Uterus (tissue), 2 donors: ENCODE data around the gene SSTR3.

ENCODE experiments used
- POLR2A ChIP-seq, 2 donors: fragments of 450-650 bp; IDR thresholded peaks; one replicate each; pipeline ENCODE4 v1.6.1; 2016; ENCODE audit warnings: antibody characterized with exemption in 2 of 2, mild to moderate bottlenecking in 1 of 2, moderate library complexity in 1 of 2
- TF ChIP-seq, protein P1 (sequence below), 4 experiments: fragments of 200-600 bp in 2 of 4; fragments of 450-650 bp in 2 of 4; sonication (generic) in 2 of 4; IDR thresholded peaks; one replicate each; pipeline ENCODE4 v1.5.1; 2016 to 2019; ENCODE audit warnings: antibody characterized with exemption in 4 of 4, mild to moderate bottlenecking in 2 of 4, moderate library complexity in 1 of 4

DNA sequence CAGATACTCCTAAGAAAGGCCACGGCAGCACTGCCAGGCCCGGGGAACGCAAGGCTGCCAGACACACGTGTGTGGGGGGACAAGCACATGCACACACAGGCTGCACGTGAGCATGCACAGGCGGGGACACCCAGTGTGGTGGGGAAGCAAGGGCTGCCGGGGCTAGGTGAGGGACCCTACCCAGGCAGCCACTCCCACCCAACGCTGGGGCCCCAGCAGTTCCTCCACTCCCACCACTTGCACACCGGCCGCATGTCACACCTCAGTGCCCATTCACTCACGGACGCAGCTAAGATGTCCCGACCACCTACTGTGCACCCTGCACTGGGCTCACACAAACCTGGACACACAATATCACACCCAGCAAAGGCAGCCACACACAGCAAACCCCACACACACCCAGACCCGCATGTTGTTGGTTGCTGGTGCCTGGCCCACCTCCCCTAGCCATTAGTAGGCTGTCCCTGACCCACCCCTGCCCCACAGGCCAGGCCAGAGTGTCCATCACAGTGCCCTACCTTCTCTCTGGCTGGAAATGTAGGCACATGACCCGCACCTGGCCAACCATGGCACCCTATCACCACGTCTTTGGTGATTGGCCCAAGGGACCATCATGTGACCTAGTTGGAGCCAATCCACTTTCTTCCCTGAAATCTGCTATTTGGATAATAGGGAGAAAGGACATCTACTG is 8.8 kb downstream of the SSTR3 start:
- TF ChIP-seq, protein P1, sequence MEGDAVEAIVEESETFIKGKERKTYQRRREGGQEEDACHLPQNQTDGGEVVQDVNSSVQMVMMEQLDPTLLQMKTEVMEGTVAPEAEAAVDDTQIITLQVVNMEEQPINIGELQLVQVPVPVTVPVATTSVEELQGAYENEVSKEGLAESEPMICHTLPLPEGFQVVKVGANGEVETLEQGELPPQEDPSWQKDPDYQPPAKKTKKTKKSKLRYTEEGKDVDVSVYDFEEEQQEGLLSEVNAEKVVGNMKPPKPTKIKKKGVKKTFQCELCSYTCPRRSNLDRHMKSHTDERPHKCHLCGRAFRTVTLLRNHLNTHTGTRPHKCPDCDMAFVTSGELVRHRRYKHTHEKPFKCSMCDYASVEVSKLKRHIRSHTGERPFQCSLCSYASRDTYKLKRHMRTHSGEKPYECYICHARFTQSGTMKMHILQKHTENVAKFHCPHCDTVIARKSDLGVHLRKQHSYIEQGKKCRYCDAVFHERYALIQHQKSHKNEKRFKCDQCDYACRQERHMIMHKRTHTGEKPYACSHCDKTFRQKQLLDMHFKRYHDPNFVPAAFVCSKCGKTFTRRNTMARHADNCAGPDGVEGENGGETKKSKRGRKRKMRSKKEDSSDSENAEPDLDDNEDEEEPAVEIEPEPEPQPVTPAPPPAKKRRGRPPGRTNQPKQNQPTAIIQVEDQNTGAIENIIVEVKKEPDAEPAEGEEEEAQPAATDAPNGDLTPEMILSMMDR (IDR thresholded peaks at IDR 0.05), result no peak
- no peak for TF ChIP-seq POLR2A (IDR thresholded peaks at IDR 0.05)
